Vagina (tissue), 2 donors: ENCODE data around the gene NSMCE4A.

Experiments used
- CTCF ChIP-seq, 3 experiments: fragments of 450-650 bp in 2 of 3; fragments of 200-600 bp in 1 of 3; sonication (generic) in 1 of 3; IDR thresholded peaks; one replicate each; pipeline ENCODE4 v1.5.1; 2017 to 2019; ENCODE audit warnings: antibody characterized with exemption in 3 of 3, mild to moderate bottlenecking in 2 of 3, moderate library complexity in 2 of 3
- POLR2A ChIP-seq, 2 donors: fragments of 450-650 bp; IDR thresholded peaks; one replicate each; pipeline ENCODE4 v1.6.1; 2017; ENCODE audit warnings: antibody characterized with exemption in 2 of 2, mild to moderate bottlenecking in 2 of 2, moderate library complexity in 2 of 2

GRCh38 chr10:121927841-121928527, 47.0 kb downstream of the NSMCE4A start, which contains the start of gene ATE1:
- TF ChIP-seq CTCF (IDR thresholded peaks at IDR 0.05), result no peak
- peak in 1 of 2 donors; percentile 66 for TF ChIP-seq POLR2A (IDR thresholded peaks at IDR 0.05)
